Placental pericyte (primary cell): ENCODE data around the gene CPEB3. TPM values are rescaled to one million over a fixed set of nuclear protein-coding genes. Genes with fewer than 3 reads are reported as not detected.
A peak's percentile ranks its signal among the peaks of the same experiment; 100 is the strongest.

Experiments used
- small RNA-seq: library from RNA; depleted of rRNA; stranded (forward); fragments of <200 nt; gene quantifications from one replicate; pipeline ENCODE3, GENCODE V24; 2012; ENCODE audit warnings: low replicate concordance
- total RNA-seq: library from RNA; depleted of rRNA; stranded (reverse); fragments of >200 nt; gene quantifications from 2 replicates; pipeline ENCODE4 v1.2.3, GENCODE V29; 2012

CPEB3 gene
- total RNA-seq, result 0.86 and 1.8 TPM in 2 replicates

GRCh38 chr10:92290837-92291615 is at the start of gene CPEB3, which contains the start of gene MARCHF5:
CPEB3 (minus strand) TSS chr10:92291078; CDS start chr10:92240350, 50,728 bp downstream.
MARCHF5 (plus strand) TSS chr10:92291167; CDS start chr10:92291495, 328 bp downstream.

Small RNA genes within 50 kb of the gene (small RNA-seq; reads per million reads assigned to genes)
- not detected for gene RF00019
- not detected for gene RF00402
- not detected for gene RF00622
- gene RNY3P12, result 0.52 reads per million, percentile 20 among the genes with 10 or more reads in this experiment

Other genes with a start within 250 kb of the CPEB3 start
- gene MARCHF5, start 89 bp upstream of the CPEB3 start, total RNA-seq, result 9.6 and 10.6 TPM in 2 replicates